ENCODE results near the gene CNTNAP4. TPM values are rescaled to one million over a fixed set of nuclear protein-coding genes. Genes with fewer than 3 reads are reported as not detected.

CNTNAP4 gene
- total and polyA plus RNA-seq, 2 of the 4 experiments (the other 2 are of a cell fraction) = not detected

- H3K9me3 ChIP-seq (ENCODE audit: control insufficient read depth, insufficient read depth, low read length) = no peaks in the 10 kb centered on the region; the same call in 1 of the 2 replicates
- TF ChIP-seq RFX5 (IDR thresholded peaks at IDR 0.05; ENCODE audit: low read depth, low read length) (no peak), MAFK (IDR thresholded peaks at IDR 0.05; ENCODE audit: low read depth, low read length) (no peak), RCOR1 (IDR thresholded peaks at IDR 0.05; ENCODE audit: insufficient replicate concordance, low read length) (no peak), ELK1 (IDR thresholded peaks at IDR 0.05; ENCODE audit: borderline replicate concordance, low read depth, low read length) (no peak), CHD1 (IDR thresholded peaks at IDR 0.05; ENCODE audit: low read depth, low read length) (no peak)
- H3K18ac ChIP-seq (ENCODE audit: low read depth, low read length) = no peak overlapping the region
- H3K36me3 ChIP-seq (ENCODE audit: control insufficient read depth, insufficient read depth, low read length) = no peaks in the 10 kb centered on the region
- BruUV-seq (replicated peaks) = no TSS peak
- no peak overlapping the region for H3K56ac ChIP-seq (ENCODE audit: extremely low read depth, insufficient read depth, low read length)
- no peak overlapping the region for H2AFZ ChIP-seq (replicated peaks; ENCODE audit: low read length, poor library complexity)
- H4K8ac ChIP-seq (ENCODE audit: low read depth in 2 of 2, low read length in 2 of 2) = no peak overlapping the region
- H3K4ac ChIP-seq (ENCODE audit: low read depth, low read length) = no peak overlapping the region
- no peak overlapping the region for H3K9ac ChIP-seq (ENCODE audit: low read depth, low read length)
- in situ Hi-C loops (cut with MboI; ENCODE audit: low sequenced_read_pairs) = no loop called here
- WGBS, 2 experiments (ENCODE audit: extremely low coverage in 2 of 2, insufficient read length in 1 of 2) = no CpG with 5 or more reads among the region's 1 CpG
- H3K27me3 ChIP-seq (ENCODE audit: control insufficient read depth, insufficient read depth, low read length) = no peaks in the 10 kb centered on the region
- no peak overlapping the region for H2BK20ac ChIP-seq (ENCODE audit: low read depth, low read length)
- ChIA-PET CTCF (no interaction called here), POLR2A (ENCODE audit: unreplicated experiment) (no interaction called here)
- DNase-seq = no peak
- H3K4me3 ChIP-seq (ENCODE audit: insufficient read depth, low read depth, low read length) = no peak overlapping the region
- H4K20me1 ChIP-seq (ENCODE audit: insufficient read depth, low read length) = no peaks in the 10 kb centered on the region
- dilution Hi-C loops (cut with HindIII; ENCODE audit: low sequenced_read_pairs, unreplicated experiment) = no loop called here
- H3K23ac ChIP-seq (ENCODE audit: low read depth, low read length) = no peak overlapping the region
- H3K9me1 ChIP-seq (ENCODE audit: insufficient read depth, low read length) = no peaks in the 10 kb centered on the region
- no peak overlapping the region for H2BK120ac ChIP-seq (ENCODE audit: low read depth, low read length)
- H2AK9ac ChIP-seq (replicated peaks; ENCODE audit: low read depth, low read length, poor library complexity) = no peak overlapping the region
- no peak overlapping the region for H3K4me2 ChIP-seq (ENCODE audit: low read depth, low read length)
- H2BK15ac ChIP-seq (ENCODE audit: low read depth, low read length) = no peak overlapping the region
- H3K4me1 ChIP-seq (ENCODE audit: control insufficient read depth, insufficient read depth, low read length) = no peaks in the 10 kb centered on the region
- no peak overlapping the region for H2AK5ac ChIP-seq (ENCODE audit: low read depth, low read length)
- H4K5ac ChIP-seq (ENCODE audit: low read depth, low read length) = no peak overlapping the region
- no peak for ATAC-seq (ENCODE audit: low read depth)
- no peak overlapping the region for H2BK5ac ChIP-seq (ENCODE audit: low read depth, low read length, poor library complexity, severe bottlenecking)
- no peak overlapping the region for H4K91ac ChIP-seq (ENCODE audit: insufficient read depth, low read depth, low read length)
- intact Hi-C loops (cut with micrococcal nuclease) = no loop called here
- no peak overlapping the region for H3K27ac ChIP-seq (ENCODE audit: insufficient read depth, low read length)
- no peaks in the 10 kb centered on the region for H3K79me1 ChIP-seq (ENCODE audit: low read depth in 1 of 2, low read length in 2 of 2)
- no peak overlapping the region for H3K14ac ChIP-seq (replicated peaks; ENCODE audit: low read depth, low read length)
Measured at GRCh38 chr16:76409706-76410105, 132.5 kb downstream of the CNTNAP4 start.
